Colonic mucosa (tissue), 4 donors: ENCODE measurements around the gene MT1H. TPM values are rescaled to one million over a fixed set of nuclear protein-coding genes. Genes with fewer than 3 reads are reported as not detected.
"Not testable (repeated sequence)": the region's sequence is repeated elsewhere in the genome, so short reads cannot be mapped to it uniquely, and the experiment has no call there.

Experiments used
- DNase-seq: peaks from one replicate; pipeline ENCODE4 v3.0.0-alpha.2; 2020
- H3K27ac ChIP-seq: fragments of 200-600 bp; one replicate; pipeline ENCODE4 v1.8.0; 2021
- H3K27me3 ChIP-seq: fragments of 200-600 bp; one replicate; pipeline ENCODE4 v1.8.0; 2021
- H3K36me3 ChIP-seq: fragments of 200-600 bp; one replicate; pipeline ENCODE4 v1.8.0; 2021
- H3K4me1 ChIP-seq: fragments of 200-600 bp; one replicate; pipeline ENCODE4 v1.8.0; 2021; ENCODE audit warnings: mild to moderate bottlenecking
- H3K4me3 ChIP-seq: fragments of 200-600 bp; one replicate; pipeline ENCODE4 v1.8.0; 2021
- H3K9ac ChIP-seq, 2 donors: one replicate each; pipeline ENCODE4 v1.7.0; 2013; ENCODE audit warnings: control low read depth in 2 of 2, low read depth in 2 of 2, low read length in 2 of 2
- H3K9me3 ChIP-seq: fragments of 200-600 bp; one replicate; pipeline ENCODE4 v1.8.0; 2021
- intact Hi-C: fragments of 100-400 bp; cut with DNase I; formaldehyde crosslinking; loops from one replicate; pipeline ENCODE4 v1.14.1; 2022
- total RNA-seq, 2 donors: library from RNA; stranded (reverse); fragmentation: NEBNext Ultra II Directional in 1 of 2; extraction: Animal tissue kit (Norgen Biotek cat#: 25700) in 1 of 2; gene quantifications; one replicate each; pipeline ENCODE4 v1.2.1, GENCODE V29; 2021
- TF ChIP-seq, protein P1 (sequence below): fragments of 200-600 bp; IDR thresholded peaks from one replicate; pipeline ENCODE4 v1.8.0; 2022; ENCODE audit warnings: antibody characterized with exemption, mild to moderate bottlenecking
- donor health status: healthy.
- donor health status: DM: no; HTN: no; CAD: no.
- donor health status: DM: no; HTN: no; CAD: no.

The MT1H gene
- total RNA-seq, 2 donors from 2014 or later = 43.8 to 180 TPM

DNA sequence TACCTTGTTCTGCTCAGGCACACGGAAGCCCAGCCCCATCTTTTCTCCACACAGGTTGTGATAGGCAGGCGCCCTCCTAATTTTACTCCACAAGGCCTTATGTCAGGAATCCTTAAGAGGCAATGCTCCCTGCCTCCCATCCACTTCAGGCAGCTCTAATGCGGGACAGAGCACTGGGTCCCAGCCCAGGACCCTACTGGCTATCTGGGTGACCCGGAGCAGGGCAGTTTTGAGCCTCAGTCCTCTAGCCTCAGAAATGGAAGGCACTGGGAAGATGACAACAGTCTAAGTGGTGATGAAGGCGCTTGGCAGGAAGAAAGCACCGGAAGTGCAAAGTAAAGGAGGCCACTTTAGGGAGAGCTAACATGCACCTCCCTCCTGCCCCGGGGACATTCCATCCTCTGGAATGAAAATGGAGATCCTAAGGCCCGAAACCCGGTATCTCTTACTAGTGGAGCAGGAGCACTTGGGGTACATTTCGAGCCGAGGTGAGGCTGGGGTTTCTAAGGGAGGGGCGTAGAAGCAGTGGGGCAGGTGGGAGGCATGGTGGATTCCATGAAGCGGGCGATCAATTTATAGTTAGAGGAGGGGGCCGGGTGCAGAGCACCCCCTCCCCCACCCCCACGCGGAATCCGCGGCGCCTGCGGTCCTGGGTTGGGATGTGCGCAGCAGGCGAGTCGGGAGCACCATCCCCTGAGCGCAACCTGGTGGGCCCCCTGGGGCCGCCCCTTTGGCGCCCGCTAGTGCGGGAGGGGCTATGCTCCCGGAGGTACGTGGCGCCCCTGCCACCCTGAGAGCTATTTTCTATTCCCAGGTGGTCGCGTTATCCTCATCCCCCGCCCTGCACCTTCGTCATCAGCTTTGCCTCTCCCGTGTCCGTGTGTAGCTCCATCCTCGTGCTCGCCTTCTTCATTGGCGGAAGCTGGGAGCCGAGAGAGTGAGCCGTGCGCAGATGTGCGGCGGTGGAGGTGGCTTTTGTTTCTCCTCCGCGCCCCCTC is 7.0 kb upstream of the MT1H start:
- no peak for DNase-seq
- H3K4me1 ChIP-seq = no peaks in the 10 kb centered on the region

DNA sequence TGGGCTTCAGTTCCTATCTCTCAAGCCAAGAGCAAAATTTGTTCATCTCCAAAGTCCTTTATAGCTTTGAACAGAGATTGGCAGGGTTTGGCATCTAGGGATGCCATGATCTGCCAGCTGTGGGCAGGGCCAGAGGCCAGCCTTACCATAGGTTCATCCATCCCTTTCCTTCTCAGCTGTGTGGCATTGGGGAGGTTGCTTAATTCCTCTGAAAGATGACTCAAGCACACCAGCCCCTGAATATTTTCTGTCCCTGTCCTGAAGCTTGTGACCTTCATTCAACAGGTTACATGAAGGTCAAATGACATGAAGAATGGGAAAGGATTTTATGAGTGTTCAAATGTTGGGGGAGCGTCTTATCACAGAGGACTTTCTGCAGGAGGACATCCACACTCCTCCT is 5.1 kb upstream of the MT1H start:
- H3K4me3 ChIP-seq = no peak overlapping the region
- intact Hi-C loops = no loop called here
- no peaks in the 10 kb centered on the region for H3K9me3 ChIP-seq
- no peaks in the 10 kb centered on the region for H3K36me3 ChIP-seq
- DNase-seq = no peak
- no peak overlapping the region for H3K27ac ChIP-seq
- no peak overlapping the region for H3K9ac ChIP-seq
- TF ChIP-seq, protein P1, sequence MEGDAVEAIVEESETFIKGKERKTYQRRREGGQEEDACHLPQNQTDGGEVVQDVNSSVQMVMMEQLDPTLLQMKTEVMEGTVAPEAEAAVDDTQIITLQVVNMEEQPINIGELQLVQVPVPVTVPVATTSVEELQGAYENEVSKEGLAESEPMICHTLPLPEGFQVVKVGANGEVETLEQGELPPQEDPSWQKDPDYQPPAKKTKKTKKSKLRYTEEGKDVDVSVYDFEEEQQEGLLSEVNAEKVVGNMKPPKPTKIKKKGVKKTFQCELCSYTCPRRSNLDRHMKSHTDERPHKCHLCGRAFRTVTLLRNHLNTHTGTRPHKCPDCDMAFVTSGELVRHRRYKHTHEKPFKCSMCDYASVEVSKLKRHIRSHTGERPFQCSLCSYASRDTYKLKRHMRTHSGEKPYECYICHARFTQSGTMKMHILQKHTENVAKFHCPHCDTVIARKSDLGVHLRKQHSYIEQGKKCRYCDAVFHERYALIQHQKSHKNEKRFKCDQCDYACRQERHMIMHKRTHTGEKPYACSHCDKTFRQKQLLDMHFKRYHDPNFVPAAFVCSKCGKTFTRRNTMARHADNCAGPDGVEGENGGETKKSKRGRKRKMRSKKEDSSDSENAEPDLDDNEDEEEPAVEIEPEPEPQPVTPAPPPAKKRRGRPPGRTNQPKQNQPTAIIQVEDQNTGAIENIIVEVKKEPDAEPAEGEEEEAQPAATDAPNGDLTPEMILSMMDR = no peak
- no peaks in the 10 kb centered on the region for H3K4me1 ChIP-seq
- H3K27me3 ChIP-seq = peaks cover 38% of the 10 kb centered on the region

More for the DNA sequence above, 7.0 kb upstream of the MT1H start:
- H3K9ac ChIP-seq = no peak overlapping the region
- H3K4me3 ChIP-seq = peak overlapping the region; percentile 15
- peaks cover 20% of the 10 kb centered on the region for H3K27me3 ChIP-seq
- TF ChIP-seq, protein P1 = no peak
- intact Hi-C loops = no loop called here
- no peaks in the 10 kb centered on the region for H3K36me3 ChIP-seq
- H3K9me3 ChIP-seq = no peaks in the 10 kb centered on the region
- H3K27ac ChIP-seq = no peak overlapping the region

DNA sequence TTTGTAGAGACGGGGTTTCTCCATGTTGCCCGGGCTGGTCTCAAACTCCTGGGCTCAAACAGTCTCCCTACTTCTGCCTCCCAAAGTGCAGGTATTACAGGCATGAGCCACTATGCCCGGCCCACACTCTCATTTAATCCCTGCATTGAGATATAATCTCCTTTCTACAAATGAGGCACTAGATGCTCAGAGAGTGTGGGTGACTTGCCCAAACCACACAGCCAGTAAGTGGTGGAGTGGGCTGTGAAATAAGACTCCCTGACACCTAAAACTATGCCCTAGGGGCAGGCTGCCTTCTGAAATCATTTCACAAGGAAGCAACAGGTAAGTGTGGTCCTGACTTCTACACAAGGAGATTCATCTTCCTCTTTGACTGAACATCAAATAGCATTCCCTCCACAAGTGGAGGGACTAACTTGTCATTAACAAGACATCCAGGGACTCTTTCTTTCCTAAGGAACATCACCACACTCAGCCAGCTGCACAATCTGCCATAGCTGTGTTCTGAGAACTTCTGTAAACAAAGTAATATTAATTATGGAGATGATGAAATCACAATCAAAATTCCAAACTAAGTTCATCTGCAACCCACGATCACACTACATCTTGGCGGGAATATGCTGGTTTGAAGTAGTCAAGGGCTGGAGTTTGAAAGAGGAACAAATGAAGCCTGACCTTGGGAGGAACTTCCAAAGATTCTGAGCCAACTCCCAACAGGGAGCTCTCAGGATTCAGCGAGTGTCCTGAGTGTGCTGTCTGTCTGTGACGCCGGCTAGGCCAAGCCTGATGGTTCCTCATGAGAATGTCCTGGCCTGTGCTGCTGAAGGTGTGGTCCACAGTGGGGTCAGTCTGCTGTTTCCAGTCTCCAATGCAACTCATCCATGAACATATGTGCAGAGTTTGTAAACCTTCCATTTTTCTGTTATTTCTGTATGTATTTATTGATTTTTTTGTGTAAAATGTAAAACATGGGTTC is 4.0 kb upstream of the MT1H start:
- intact Hi-C loops, H3K9me3 ChIP-seq, H3K27ac ChIP-seq, H3K4me1 ChIP-seq, H3K4me3 ChIP-seq, H3K9ac ChIP-seq, DNase-seq, H3K36me3 ChIP-seq: not testable (repeated sequence)
- H3K27me3 ChIP-seq = peaks cover 44% of the 10 kb centered on the region

DNA sequence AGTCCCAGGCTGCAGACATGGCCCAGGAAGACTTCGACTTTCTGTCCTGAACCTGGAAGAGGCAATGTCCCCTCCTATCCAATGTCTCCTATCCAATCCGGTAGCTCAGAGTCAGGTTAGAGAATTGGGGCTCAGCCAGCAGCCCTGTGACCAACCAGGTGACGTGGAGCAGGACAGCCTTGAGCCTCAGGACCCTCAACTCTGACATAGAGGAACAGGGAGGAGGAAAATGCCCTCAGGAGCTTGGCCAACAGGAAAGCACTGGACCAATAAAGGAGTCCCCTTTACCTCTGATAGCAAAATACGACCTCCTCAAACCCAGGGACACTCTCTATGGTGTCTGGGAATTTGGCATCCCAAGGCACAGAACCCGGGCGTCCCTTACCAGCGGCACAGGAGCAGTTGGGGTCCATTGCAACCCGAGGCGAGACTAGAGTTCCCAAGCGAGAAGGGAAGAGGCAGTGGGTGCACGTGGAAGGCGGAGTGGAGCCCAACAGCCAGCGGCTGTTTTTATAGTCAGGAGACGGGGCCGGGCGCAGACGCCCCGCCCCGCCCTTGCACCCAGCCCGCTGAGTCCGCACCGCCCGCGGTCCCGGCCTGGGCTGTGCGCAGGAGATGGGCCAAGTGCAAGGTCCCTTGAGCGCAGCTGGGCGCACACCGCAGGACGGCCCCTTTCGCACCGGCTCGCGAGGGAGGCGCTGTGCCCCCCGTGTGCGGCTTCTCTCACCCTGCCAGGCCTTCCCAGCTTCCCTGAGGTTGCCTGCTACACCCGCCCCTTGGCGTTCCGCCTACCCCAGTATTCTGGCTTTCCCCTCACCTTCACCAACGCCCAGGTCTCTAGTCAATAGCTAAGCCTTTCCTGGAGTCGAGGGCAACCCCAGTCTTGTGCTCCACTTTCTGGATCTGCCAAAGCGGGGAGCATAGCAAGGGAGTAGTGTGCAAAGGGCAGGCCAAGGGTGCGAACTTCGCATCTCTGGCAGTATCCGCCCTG is 1.7 kb upstream of the MT1H start, which contains the start of gene MT1G:
MT1G (minus strand) TSS at position 485 of the 991 bp plus-strand sequence; CDS start at position 413, 72 bp downstream.
- Histone ChIP-seq H3K27me3 (peaks cover 42% of the 10 kb centered on the region), H3K27ac (no peak within 1 kb of the TSS), H3K9ac (peak within 1 kb of the TSS; percentile 63 to 83), H3K4me1 (no peaks in the 10 kb centered on the region), H3K9me3 (no peaks in the 10 kb centered on the region), H3K4me3 (peak within 1 kb of the TSS; percentile 20), H3K36me3 (no peaks in the 10 kb centered on the region)
- TF ChIP-seq, protein P1 = no peak
- peak; percentile 80 for DNase-seq
- intact Hi-C loops = no loop called here

DNA sequence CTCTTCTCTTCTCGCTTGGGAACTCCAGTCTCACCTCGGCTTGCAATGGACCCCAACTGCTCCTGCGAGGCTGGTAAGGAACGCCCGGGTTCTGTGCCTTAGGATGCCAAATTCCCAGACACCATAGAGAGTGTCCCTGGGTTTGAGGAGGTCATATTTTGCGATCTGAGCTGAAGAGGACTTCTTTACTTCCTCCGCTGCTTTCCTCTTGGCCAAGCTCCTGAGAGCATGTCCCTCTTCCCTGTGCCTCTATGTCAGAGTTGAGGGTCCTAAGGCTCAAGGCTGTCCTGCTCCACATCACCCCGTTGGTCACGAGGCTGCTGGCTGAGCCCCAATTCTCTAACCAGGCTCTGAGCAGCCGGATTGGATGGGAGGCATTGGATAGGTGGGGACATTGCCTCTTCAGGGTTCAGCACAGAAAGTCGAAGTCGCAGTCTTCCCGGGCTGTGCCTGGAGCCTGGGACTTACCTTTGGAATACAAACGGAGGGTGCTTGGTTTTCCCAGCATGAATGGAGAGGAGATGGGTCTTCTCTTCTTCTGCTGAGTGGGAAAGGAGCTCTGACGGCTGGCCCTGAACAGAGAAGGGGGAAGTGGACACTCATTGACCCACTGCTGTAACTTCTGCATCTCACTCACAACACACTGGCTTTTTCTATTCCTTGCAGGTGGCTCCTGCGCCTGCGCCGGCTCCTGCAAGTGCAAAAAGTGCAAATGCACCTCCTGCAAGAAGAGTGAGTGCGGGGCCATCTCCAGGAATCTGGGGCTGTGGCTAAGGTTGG is 416 bp downstream of the MT1H start:
- no peak for DNase-seq
- peaks cover 24% of the 10 kb centered on the region for H3K27me3 ChIP-seq
- H3K36me3 ChIP-seq = no peaks in the 10 kb centered on the region
- no peak overlapping the region for H3K27ac ChIP-seq
- no peaks in the 10 kb centered on the region for H3K9me3 ChIP-seq
- peak overlapping the region in 1 of 2 donors; percentile 74 for H3K9ac ChIP-seq
- no peak overlapping the region for H3K4me3 ChIP-seq
- no peaks in the 10 kb centered on the region for H3K4me1 ChIP-seq
- TF ChIP-seq, protein P1 = no peak
- intact Hi-C loops = no loop called here
